Activated T-cell treated with anti-CD3 and anti-CD28 coated beads for 4 hours (primary cell): ENCODE results near the gene COMT.

Experiments
- DNase-seq: peaks from one replicate; pipeline ENCODE4 v3.0.0-alpha.2; 2020

The COMT gene

GRCh38 chr22:19970479-19971275, 29.1 kb downstream of the COMT start:
- peak; percentile 81 for DNase-seq

GRCh38 chr22:19971276-19972124, 29.9 kb downstream of the COMT start:
- no peak for DNase-seq

- DNase-seq, result no peak
Observed at GRCh38 chr22:19972251-19972650, 30.7 kb downstream of the COMT start.

- DNase-seq, result no peak
Observed at GRCh38 chr22:19972652-19973550, 31.3 kb downstream of the COMT start.

GRCh38 chr22:19973551-19974267, 32.1 kb downstream of the COMT start:
- no peak for DNase-seq

- no peak for DNase-seq
Observed at GRCh38 chr22:19974268-19974861, 32.8 kb downstream of the COMT start.

- DNase-seq, result no peak
Observed at GRCh38 chr22:19974935-19975706, 33.5 kb downstream of the COMT start.

GRCh38 chr22:19975707-19976035, 34.1 kb downstream of the COMT start:
- no peak for DNase-seq

GRCh38 chr22:19976671-19977070, 35.1 kb downstream of the COMT start:
- DNase-seq, result no peak

- DNase-seq, result no peak
Observed at GRCh38 chr22:19977296-19978243, 36.0 kb downstream of the COMT start.

- no peak for DNase-seq
Observed at GRCh38 chr22:19978748-19979147, 37.2 kb downstream of the COMT start.

GRCh38 chr22:19979712-19980493, 38.3 kb downstream of the COMT start:
- DNase-seq, result no peak

- no peak for DNase-seq
Observed at GRCh38 chr22:19980766-19981165, 39.2 kb downstream of the COMT start.

GRCh38 chr22:19981171-19981960, 39.8 kb downstream of the COMT start:
- no peak for DNase-seq

- DNase-seq, result no peak
Observed at GRCh38 chr22:19981961-19982920, 40.7 kb downstream of the COMT start.

- no peak for DNase-seq
Observed at GRCh38 chr22:19982991-19983578, 41.5 kb downstream of the COMT start.

GRCh38 chr22:19983741-19984140, 42.2 kb downstream of the COMT start:
- DNase-seq, result no peak
